Neural progenitor cell (in vitro differentiated cells): ENCODE data around the gene PXDN. TPM values are rescaled to one million over a fixed set of nuclear protein-coding genes. Genes with fewer than 3 reads are reported as not detected.
"Not testable (repeated sequence)": the region's sequence is repeated elsewhere in the genome, so short reads cannot be mapped to it uniquely, and the experiment has no call there.

ENCODE experiments used
- DNase-seq: peaks from one replicate; pipeline ENCODE4 v3.0.0-alpha.2; 2016; ENCODE audit warnings: low spot score
- H2AFZ ChIP-seq: fragments of 200-600 bp; sonication (generic); replicated peaks from 2 replicates; pipeline ENCODE4 v1.6.1; 2016; ENCODE audit warnings: antibody characterized with exemption
- H3F3A ChIP-seq: fragments of 200-600 bp; sonication (generic); 2 replicates; pipeline ENCODE4 v1.6.1; 2016; ENCODE audit warnings: antibody characterized with exemption, low read depth
- H3K27ac ChIP-seq: fragments of 200-600 bp; sonication (generic); 2 replicates; pipeline ENCODE4 v1.5.1; 2016; ENCODE audit warnings: mild to moderate bottlenecking
- H3K27me3 ChIP-seq: fragments of 200-600 bp; sonication (generic); 2 replicates; pipeline ENCODE4 v1.6.1; 2016; ENCODE audit warnings: mild to moderate bottlenecking, moderate library complexity
- H3K36me3 ChIP-seq: fragments of 200-600 bp; sonication (generic); 2 replicates; pipeline ENCODE4 v1.5.1; 2016
- H3K4me1 ChIP-seq: fragments of 200-600 bp; sonication (generic); 2 replicates; pipeline ENCODE4 v1.6.1; 2016; ENCODE audit warnings: mixed run types
- H3K4me2 ChIP-seq: fragments of 200-600 bp; sonication (generic); 2 replicates; pipeline ENCODE4 v1.6.1; 2016
- H3K4me3 ChIP-seq: fragments of 200-600 bp; sonication (generic); 2 replicates; pipeline ENCODE4 v1.5.1; 2016
- H3K79me2 ChIP-seq: fragments of 200-600 bp; sonication (generic); 2 replicates; pipeline ENCODE4 v1.6.1; 2016; ENCODE audit warnings: low read depth
- H3K9ac ChIP-seq: fragments of 200-600 bp; sonication (generic); 2 replicates; pipeline ENCODE4 v1.6.1; 2016
- H3K9me3 ChIP-seq: fragments of 200-600 bp; sonication (generic); 2 replicates; pipeline ENCODE4 v1.5.1; 2016; ENCODE audit warnings: low read depth
- H4K20me1 ChIP-seq: fragments of 200-600 bp; sonication (generic); 2 replicates; pipeline ENCODE4 v1.6.1; 2016; ENCODE audit warnings: low read depth
- H3K27ac Mint-ChIP-seq: 3 replicates; pipeline ENCODE4 v1.8.0; 2021; ENCODE audit warnings: mixed read lengths
- H3K27me3 Mint-ChIP-seq: 2 replicates; pipeline ENCODE4 v1.8.0; 2022; ENCODE audit warnings: low read depth, mild to moderate bottlenecking, inconsistent platforms, moderate library complexity, mixed read lengths; ENCODE audit not compliant: insufficient read depth
- H3K36me3 Mint-ChIP-seq: 3 replicates; pipeline ENCODE4 v1.8.0; 2021; ENCODE audit warnings: mixed read lengths
- H3K4me1 Mint-ChIP-seq: 3 replicates; pipeline ENCODE4 v1.8.0; 2021; ENCODE audit warnings: mixed read lengths
- H3K4me3 Mint-ChIP-seq: 3 replicates; pipeline ENCODE4 v1.8.0; 2021; ENCODE audit warnings: mild to moderate bottlenecking, moderate library complexity, mixed read lengths
- H3K9me3 Mint-ChIP-seq: 3 replicates; pipeline ENCODE4 v1.8.0; 2020; ENCODE audit warnings: mixed read lengths
- CTCF ChIP-seq: fragments of 200-600 bp; sonication (generic); IDR thresholded peaks from 2 replicates; pipeline ENCODE4 v1.5.1; 2017; ENCODE audit warnings: antibody characterized with exemption, mild to moderate bottlenecking
- EZH2 ChIP-seq: fragments of 200-600 bp; sonication (generic); IDR thresholded peaks from 2 replicates; pipeline ENCODE4 v1.6.1; 2017; ENCODE audit warnings: antibody characterized with exemption, mild to moderate bottlenecking, moderate library complexity
- EZH2phosphoT487 ChIP-seq: fragments of 200-600 bp; sonication (generic); IDR thresholded peaks from 2 replicates; pipeline ENCODE4 v1.6.1; 2017; ENCODE audit warnings: antibody characterized with exemption
- total RNA-seq: library from RNA; depleted of rRNA; stranded (reverse); fragments of >200 nt; gene quantifications from 2 replicates; pipeline ENCODE4 v1.2.3, GENCODE V29; 2015; ENCODE audit warnings: low replicate concordance

The PXDN gene
- total RNA-seq, 1 donor from 2014 or later = 118 TPM

GRCh38 chr2:1622521-1623200 is 121.7 kb downstream of the PXDN start:
- Histone ChIP-seq H3F3A (peaks cover 19% of the 10 kb centered on the region), H3K4me3 (no peak overlapping the region), H3K36me3 (no peaks in the 10 kb centered on the region), H4K20me1 (no peaks in the 10 kb centered on the region), H3K4me1 (peaks cover 18% of the 10 kb centered on the region), H3K4me2 (no peak overlapping the region), H3K9ac (no peak overlapping the region), H3K9me3 (no peaks in the 10 kb centered on the region), H2AFZ (no peak overlapping the region), H3K27me3 (no peaks in the 10 kb centered on the region), H3K79me2 (no peaks in the 10 kb centered on the region), H3K27ac (no peak overlapping the region)
- Mint-ChIP-seq H3K36me3 (no peaks in the 10 kb centered on the region), H3K9me3 (peaks cover 8% of the 10 kb centered on the region), H3K27ac (no peak overlapping the region), H3K27me3 (no peaks in the 10 kb centered on the region), H3K4me1 (peaks cover 14% of the 10 kb centered on the region), H3K4me3 (no peak overlapping the region)
- DNase-seq = no peak
- TF ChIP-seq CTCF (no peak), EZH2 (no peak), EZH2phosphoT487 (no peak)

GRCh38 chr2:1621976-1622375 is 122.3 kb downstream of the PXDN start:
- H3K27me3 ChIP-seq, H3K79me2 ChIP-seq, H3K27me3 Mint-ChIP-seq, H3K27ac Mint-ChIP-seq, H3K9me3 Mint-ChIP-seq, H3K36me3 ChIP-seq, H4K20me1 ChIP-seq, H3K27ac ChIP-seq, H3K4me3 Mint-ChIP-seq, H3K9me3 ChIP-seq, H3K9ac ChIP-seq, H3K4me3 ChIP-seq, DNase-seq, H2AFZ ChIP-seq, H3K36me3 Mint-ChIP-seq, H3K4me2 ChIP-seq: not testable (repeated sequence)
- Histone ChIP-seq H3K4me1 (peaks cover 18% of the 10 kb centered on the region), H3F3A (peaks cover 19% of the 10 kb centered on the region)
- peaks cover 14% of the 10 kb centered on the region for H3K4me1 Mint-ChIP-seq

GRCh38 chr2:1621501-1621900 is 122.8 kb downstream of the PXDN start:
- no peak overlapping the region for H2AFZ ChIP-seq
- no peaks in the 10 kb centered on the region for H3K79me2 ChIP-seq
- Mint-ChIP-seq H3K36me3 (no peaks in the 10 kb centered on the region), H3K4me1 (peaks cover 14% of the 10 kb centered on the region), H3K27me3 (peaks cover 4% of the 10 kb centered on the region), H3K9me3 (peaks cover 8% of the 10 kb centered on the region), H3K4me3 (no peak overlapping the region), H3K27ac (no peak overlapping the region)
- no peak overlapping the region for H3K27ac ChIP-seq
- no peak overlapping the region for H3K9ac ChIP-seq
- DNase-seq = no peak
- TF ChIP-seq CTCF (no peak), EZH2 (no peak), EZH2phosphoT487 (no peak)
- H3K27me3 ChIP-seq = no peaks in the 10 kb centered on the region
- no peak overlapping the region for H3K4me2 ChIP-seq
- no peaks in the 10 kb centered on the region for H3K36me3 ChIP-seq
- no peaks in the 10 kb centered on the region for H4K20me1 ChIP-seq
- H3K4me3 ChIP-seq = no peak overlapping the region
- H3K4me1 ChIP-seq = peaks cover 18% of the 10 kb centered on the region
- no peaks in the 10 kb centered on the region for H3K9me3 ChIP-seq
- H3F3A ChIP-seq = peaks cover 18% of the 10 kb centered on the region

GRCh38 chr2:1621041-1621440 is 123.3 kb downstream of the PXDN start:
- DNase-seq = no peak

More at GRCh38 chr2:1621041-1621440, 123.3 kb downstream of the PXDN start:
- peaks cover 4% of the 10 kb centered on the region for H3K27me3 Mint-ChIP-seq
- peaks cover 8% of the 10 kb centered on the region for H3K9me3 Mint-ChIP-seq
- no peak overlapping the region for H3K27ac ChIP-seq
- no peaks in the 10 kb centered on the region for H4K20me1 ChIP-seq
- H3K27ac Mint-ChIP-seq = no peak overlapping the region
- H3K4me2 ChIP-seq = no peak overlapping the region
- no peaks in the 10 kb centered on the region for H3K79me2 ChIP-seq
- no peaks in the 10 kb centered on the region for H3K36me3 ChIP-seq
- peaks cover 14% of the 10 kb centered on the region for H3F3A ChIP-seq
- no peak overlapping the region for H3K4me3 ChIP-seq
- H3K9me3 ChIP-seq = no peaks in the 10 kb centered on the region
- no peak overlapping the region for H2AFZ ChIP-seq
- no peaks in the 10 kb centered on the region for H3K27me3 ChIP-seq
- peaks cover 13% of the 10 kb centered on the region for H3K4me1 ChIP-seq
- H3K36me3 Mint-ChIP-seq = no peaks in the 10 kb centered on the region
- peaks cover 11% of the 10 kb centered on the region for H3K4me1 Mint-ChIP-seq
- no peak for TF ChIP-seq EZH2phosphoT487
- TF ChIP-seq CTCF = no peak
- TF ChIP-seq EZH2 = no peak
- no peak overlapping the region for H3K9ac ChIP-seq
- no peak overlapping the region for H3K4me3 Mint-ChIP-seq
